SU-DHL-6 (cell line): Measurements from ENCODE around the gene SIK2.

ENCODE experiments used
- EZH2phosphoT487 ChIP-seq: fragments of 200-600 bp; sonication (generic), shearing (Covaris generic); conservative IDR thresholded peaks from 2 replicates; pipeline ENCODE4 v1.6.1; 2018; ENCODE audit warnings: mild to moderate bottlenecking, antibody characterized with exemption, low read length, moderate library complexity, mixed read lengths
- TF ChIP-seq, protein P1 (sequence below): fragments of 200-600 bp; sonication (generic); IDR thresholded peaks from one replicate; pipeline ENCODE4 v1.5.1; 2017; ENCODE audit warnings: antibody characterized with exemption, mild to moderate bottlenecking, low read length, moderate library complexity; ENCODE audit not compliant: insufficient read depth, poor library complexity, severe bottlenecking

- TF ChIP-seq, protein P1, sequence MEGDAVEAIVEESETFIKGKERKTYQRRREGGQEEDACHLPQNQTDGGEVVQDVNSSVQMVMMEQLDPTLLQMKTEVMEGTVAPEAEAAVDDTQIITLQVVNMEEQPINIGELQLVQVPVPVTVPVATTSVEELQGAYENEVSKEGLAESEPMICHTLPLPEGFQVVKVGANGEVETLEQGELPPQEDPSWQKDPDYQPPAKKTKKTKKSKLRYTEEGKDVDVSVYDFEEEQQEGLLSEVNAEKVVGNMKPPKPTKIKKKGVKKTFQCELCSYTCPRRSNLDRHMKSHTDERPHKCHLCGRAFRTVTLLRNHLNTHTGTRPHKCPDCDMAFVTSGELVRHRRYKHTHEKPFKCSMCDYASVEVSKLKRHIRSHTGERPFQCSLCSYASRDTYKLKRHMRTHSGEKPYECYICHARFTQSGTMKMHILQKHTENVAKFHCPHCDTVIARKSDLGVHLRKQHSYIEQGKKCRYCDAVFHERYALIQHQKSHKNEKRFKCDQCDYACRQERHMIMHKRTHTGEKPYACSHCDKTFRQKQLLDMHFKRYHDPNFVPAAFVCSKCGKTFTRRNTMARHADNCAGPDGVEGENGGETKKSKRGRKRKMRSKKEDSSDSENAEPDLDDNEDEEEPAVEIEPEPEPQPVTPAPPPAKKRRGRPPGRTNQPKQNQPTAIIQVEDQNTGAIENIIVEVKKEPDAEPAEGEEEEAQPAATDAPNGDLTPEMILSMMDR, result no peak
- TF ChIP-seq EZH2phosphoT487, result no peak
These were observed 29.7 kb upstream of the SIK2 start for GRCh38 chr11:111572581-111572980.
